GM19043 (cell line): ENCODE results near the gene ZNF792.
"Not testable (repeated sequence)": the region's sequence is repeated elsewhere in the genome, so short reads cannot be mapped to it uniquely, and the experiment has no call there.

Experiments
- ATAC-seq: cut with Tn5 transposase; IDR thresholded peaks from one replicate; pipeline ENCODE4 v1.9.1; 2021; ENCODE audit warnings: low read depth; ENCODE audit not compliant: unreplicated experiment

Gene ZNF792

GRCh38 chr19:34999498-35000337 lies 35.7 kb upstream of the ZNF792 start, which contains the start of gene GRAMD1A:
GRAMD1A (plus strand) TSS chr19:35000323; CDS start chr19:35000479, 156 bp downstream.
- peak; percentile 50 for ATAC-seq

- no peak for ATAC-seq
Measured at GRCh38 chr19:34998777-34999497, 34.9 kb upstream of the ZNF792 start.

GRCh38 chr19:34998224-34998623 lies 34.2 kb upstream of the ZNF792 start:
- not testable (repeated sequence) for ATAC-seq

- ATAC-seq = no peak
Measured at GRCh38 chr19:34997071-34997617, 33.1 kb upstream of the ZNF792 start.

GRCh38 chr19:34995551-34995950 lies 31.5 kb upstream of the ZNF792 start:
- no peak for ATAC-seq

GRCh38 chr19:34994643-34995541 lies 30.9 kb upstream of the ZNF792 start:
- ATAC-seq = no peak

- no peak for ATAC-seq
Measured at GRCh38 chr19:34994286-34994642, 30.2 kb upstream of the ZNF792 start.

GRCh38 chr19:34992582-34992981 lies 28.6 kb upstream of the ZNF792 start:
- ATAC-seq = not testable (repeated sequence)

GRCh38 chr19:34991542-34992333 lies 27.7 kb upstream of the ZNF792 start:
- no peak for ATAC-seq

GRCh38 chr19:34990578-34991192 lies 26.7 kb upstream of the ZNF792 start:
- ATAC-seq = no peak

GRCh38 chr19:34989298-34989697 lies 25.3 kb upstream of the ZNF792 start:
- ATAC-seq = no peak

- ATAC-seq = no peak
Measured at GRCh38 chr19:34988119-34988518, 24.1 kb upstream of the ZNF792 start.

GRCh38 chr19:34985249-34986022 lies 21.4 kb upstream of the ZNF792 start:
- no peak for ATAC-seq

GRCh38 chr19:34984287-34984686 lies 20.3 kb upstream of the ZNF792 start:
- no peak for ATAC-seq

- no peak for ATAC-seq
Measured at GRCh38 chr19:34983786-34984185, 19.8 kb upstream of the ZNF792 start.

GRCh38 chr19:34982275-34982674 lies 18.2 kb upstream of the ZNF792 start:
- no peak for ATAC-seq

- ATAC-seq = no peak
Measured at GRCh38 chr19:34979819-34980640, 16.0 kb upstream of the ZNF792 start.

GRCh38 chr19:34976611-34977010 lies 12.6 kb upstream of the ZNF792 start:
- no peak for ATAC-seq
